ENCODE results near the gene CD209.

The CD209 gene

DNA sequence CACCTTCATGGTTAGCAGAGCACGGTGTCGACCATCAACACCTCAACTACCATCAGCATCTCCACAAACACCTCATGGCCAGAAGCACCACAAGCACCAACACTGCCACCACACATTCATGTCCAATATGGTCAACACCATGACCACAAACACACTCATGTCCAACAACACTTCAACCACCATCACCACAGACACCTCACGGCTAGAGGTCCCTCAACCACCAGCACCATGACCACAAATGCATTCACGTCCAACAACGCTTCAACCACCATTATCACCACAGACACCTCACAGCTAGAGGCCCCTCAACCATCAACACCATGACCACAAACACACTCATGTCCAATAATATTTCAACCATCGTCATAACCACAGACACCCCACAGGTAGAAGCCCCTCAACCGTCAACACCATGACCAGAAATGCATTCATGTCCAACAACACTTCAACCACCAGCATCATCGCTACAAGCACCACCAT lies 56.5 kb downstream of the CD209 start:
- no peak overlapping the region for H3K27ac ChIP-seq
- no peak for DNase-seq (ENCODE audit: low read depth, low spot score)

Data from epithelial cell of prostate (primary cell).